ENCODE results near the gene URI1.

The URI1 gene

DNA sequence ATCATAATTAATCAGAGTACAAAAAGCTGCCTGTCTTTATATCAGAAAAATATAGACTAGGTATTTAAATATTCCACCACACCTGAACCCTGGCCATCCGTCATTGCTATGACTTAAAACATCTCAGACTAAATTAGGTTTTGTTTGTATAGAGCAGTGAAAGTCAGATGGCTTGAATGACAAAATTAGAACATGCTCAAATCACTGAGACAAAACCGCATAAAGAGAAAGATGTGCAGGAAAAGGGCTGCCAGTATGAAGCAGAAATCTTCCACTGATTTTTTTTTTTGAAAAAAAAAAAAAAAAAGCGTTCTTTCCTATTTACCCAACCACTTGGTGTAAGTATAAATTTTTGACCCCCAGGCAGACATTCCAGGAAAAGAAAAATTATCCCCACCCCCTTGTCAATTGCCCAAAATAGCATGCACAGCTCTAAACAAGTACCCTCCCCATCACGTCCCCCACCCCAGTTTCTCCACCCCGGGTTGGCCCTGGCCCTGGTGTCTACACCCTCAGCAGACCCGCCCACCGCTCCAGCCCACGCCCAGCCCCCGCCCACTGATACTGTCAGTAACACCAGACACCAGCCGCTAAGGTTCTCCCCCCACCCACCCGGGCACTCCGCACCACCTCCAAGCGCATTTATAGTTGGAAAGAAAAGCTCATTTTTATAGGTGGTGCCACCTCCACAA lies 118.6 kb downstream of the URI1 start:
- no peak for DNase-seq

- no peak for DNase-seq
These were observed 119.4 kb downstream of the URI1 start for GRCh38 chr19:30061223-30062064.

GRCh38 chr19:30062065-30062906 lies 120.2 kb downstream of the URI1 start:
- no peak for DNase-seq

DNA sequence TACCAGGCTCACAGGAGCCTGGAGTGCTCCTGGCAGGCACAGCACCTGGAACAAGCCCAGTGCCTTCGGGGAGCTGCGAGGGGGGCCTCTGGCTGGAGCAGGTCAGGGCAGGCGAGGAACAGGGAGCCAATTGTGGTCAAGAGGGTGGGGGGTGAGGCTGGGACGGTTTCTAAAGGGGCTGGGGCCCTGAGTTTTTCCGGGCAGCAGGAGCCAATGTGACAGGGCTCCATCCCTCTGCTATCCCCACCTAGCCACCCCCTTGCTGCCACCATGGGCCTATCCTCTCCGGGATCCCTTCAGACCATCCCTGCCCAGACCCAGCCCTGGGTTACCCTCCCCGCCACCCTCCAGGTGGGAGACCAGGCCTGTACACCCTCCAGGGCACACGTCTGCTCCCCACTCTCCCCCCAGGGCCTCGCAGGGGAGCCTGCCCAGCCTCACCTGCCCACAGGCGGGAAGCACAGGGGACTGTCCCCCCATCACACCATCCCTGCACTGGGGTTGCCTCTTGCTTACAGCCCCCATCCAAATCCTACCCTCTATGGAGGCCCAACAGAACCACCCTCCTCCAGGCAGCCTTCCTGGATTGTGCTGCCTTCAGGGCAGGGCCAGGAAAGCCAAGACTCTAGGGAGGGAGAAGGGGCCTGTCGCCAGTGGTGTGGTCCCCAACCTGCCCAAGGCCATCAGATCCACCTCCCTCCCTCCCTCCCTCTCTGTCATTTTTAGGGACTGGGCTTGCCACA lies 121.0 kb downstream of the URI1 start:
- DNase-seq, result no peak

DNA sequence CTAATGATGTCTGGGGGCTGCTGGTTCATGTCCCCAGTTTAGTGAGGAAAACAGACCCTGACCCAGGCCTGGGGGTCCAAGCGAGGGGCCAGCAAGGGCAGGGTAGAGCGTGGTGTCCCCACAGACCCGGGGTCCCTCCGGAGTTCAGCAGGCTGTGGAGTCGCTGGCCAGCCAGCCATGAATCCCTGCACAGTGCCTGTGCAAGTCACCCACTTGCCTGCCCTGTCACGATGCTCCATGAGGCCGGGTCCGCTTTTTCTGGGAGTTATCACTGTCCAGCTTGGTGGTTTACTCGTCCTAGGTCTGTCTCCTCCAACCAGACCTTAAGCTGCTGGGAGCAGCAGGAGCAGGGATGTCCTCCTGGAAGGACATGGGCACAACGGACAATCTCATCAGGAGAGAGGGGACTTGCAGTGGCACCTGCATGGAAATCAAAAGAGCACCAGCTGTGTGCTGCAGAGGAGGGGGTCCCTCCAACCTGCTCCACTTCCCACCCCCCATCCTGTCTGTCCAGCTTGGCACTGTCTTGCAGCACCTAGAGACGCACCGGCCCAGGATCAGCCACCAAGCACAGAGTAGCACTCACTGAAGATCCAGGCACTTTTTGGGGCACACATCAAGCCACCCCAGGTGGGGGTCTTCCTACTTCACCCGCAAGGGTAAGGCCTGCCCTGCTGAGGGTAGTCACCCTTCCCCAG lies 121.8 kb downstream of the URI1 start:
- no peak for DNase-seq

DNA sequence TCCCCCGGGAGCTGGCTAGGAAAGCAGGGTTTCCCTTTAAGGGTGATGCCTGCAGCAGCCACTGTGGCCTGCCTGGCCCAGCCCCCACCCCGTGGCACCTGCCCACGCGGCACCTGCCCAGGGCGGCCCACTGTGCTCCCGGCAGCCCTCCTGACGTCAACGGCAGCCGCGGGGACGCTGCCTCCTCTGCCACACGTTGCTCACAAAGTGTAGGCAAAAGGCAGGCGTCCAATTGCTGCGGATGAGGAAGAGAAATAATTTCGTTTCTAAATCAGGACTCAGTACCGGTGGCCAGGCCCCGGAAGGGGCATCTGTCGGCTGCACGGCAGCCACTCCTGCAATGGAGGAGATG lies 122.3 kb downstream of the URI1 start:
- peak; percentile 70 for DNase-seq

- no peak for DNase-seq
These were observed 122.9 kb downstream of the URI1 start for GRCh38 chr19:30064771-30065494.

- peak; percentile 47 for DNase-seq
These were observed 123.9 kb downstream of the URI1 start for GRCh38 chr19:30065680-30066606.

Data from RPMI8226 (cell line).